B cell (primary cell): ENCODE data around the gene TIAM2. TPM values are rescaled to one million over a fixed set of nuclear protein-coding genes. Genes with fewer than 3 reads are reported as not detected.

Source experiments
- ATAC-seq: fragments of 200-7000 bp; cut with Tn5 transposase; one replicate; pipeline ENCODE4 v1.10.0; 2021; ENCODE audit warnings: low read depth, mild to moderate bottlenecking, moderate number of reproducible peaks, moderate library complexity
- CTCF ChIA-PET: fragments of 350-600 bp; sonication (Branson Sonifier 250); formaldehyde crosslinking; loops from one replicate; lab custom pipeline; 2021; ENCODE audit warnings: antibody characterized with exemption, inconsistent platforms; lab: Charles Lee
- POLR2A ChIA-PET: fragments of 350-600 bp; sonication (Branson Sonifier 250); formaldehyde crosslinking; loops from one replicate; lab custom pipeline; 2021; ENCODE audit warnings: antibody characterized with exemption; lab: Charles Lee
- DNase-seq: peaks from one replicate; pipeline ENCODE4 v3.0.0; 2013
- H2AFZ ChIP-seq: 2 replicates; pipeline ENCODE4 v1.6.1; 2012; ENCODE audit warnings: mild to moderate bottlenecking, low read depth, low read length; ENCODE audit not compliant: insufficient read depth, poor library complexity, severe bottlenecking
- H3K27ac ChIP-seq, 2 donors: 1 replicate in 1 of 2; 2 replicates in 1 of 2; pipeline ENCODE4 v1.5.1; 2012 to 2013; ENCODE audit warnings: low read length in 2 of 2, mild to moderate bottlenecking in 2 of 2, moderate library complexity in 1 of 2
- H3K27me3 ChIP-seq, 4 experiments: fragments of 200-600 bp in 1 of 4; sonication (generic) in 1 of 4; replicated peaks in 1 of 4; 1 replicate in 2 of 4; 2 replicates in 2 of 4; pipeline versions ENCODE4 v1.6.1 to v1.7.0; 2013 to 2016; ENCODE audit warnings: low read length in 3 of 4, mild to moderate bottlenecking in 2 of 4, mixed read lengths in 1 of 4, moderate library complexity in 1 of 4; ENCODE audit not compliant: insufficient read depth in 4 of 4, control insufficient read depth in 3 of 4; ENCODE audit errors: control extremely low read depth in 1 of 4
- H3K36me3 ChIP-seq, 2 experiments: replicated peaks in 1 of 2; 1 replicate in 1 of 2; 2 replicates in 1 of 2; pipeline versions ENCODE4 v1.6.1 to v1.7.1; 2013; ENCODE audit warnings: low read length in 1 of 2; ENCODE audit not compliant: insufficient read depth in 2 of 2, control insufficient read depth in 1 of 2; ENCODE audit errors: control extremely low read depth in 1 of 2, extremely low read depth in 1 of 2
- H3K4me1 ChIP-seq, 2 donors: fragments of 200-600 bp in 1 of 2; sonication (generic) in 1 of 2; 1 replicate in 1 of 2; 2 replicates in 1 of 2; pipeline versions ENCODE4 v1.5.1 to v1.6.1; 2013 to 2017; ENCODE audit warnings: low read length in 2 of 2; ENCODE audit not compliant: control insufficient read depth in 2 of 2, insufficient read depth in 2 of 2
- H3K4me2 ChIP-seq: replicated peaks from 2 replicates; pipeline ENCODE3; 2012; ENCODE audit warnings: mild to moderate bottlenecking, low read depth, low read length; ENCODE audit not compliant: poor library complexity, severe bottlenecking
- H3K4me3 ChIP-seq, 5 experiments: fragments of 200-600 bp in 1 of 5; sonication (generic) in 1 of 5; 1 replicate in 3 of 5; 2 replicates in 2 of 5; pipeline versions ENCODE4 v1.5.1 to v1.7.0; 2011 to 2016; ENCODE audit warnings: low read length in 4 of 5, mild to moderate bottlenecking in 4 of 5, low read depth in 2 of 5, control low read depth in 1 of 5, moderate library complexity in 1 of 5; ENCODE audit not compliant: insufficient read depth in 1 of 5; ENCODE audit errors: control extremely low read depth in 1 of 5, extremely low read depth in 1 of 5
- H3K79me2 ChIP-seq: fragments of 200-600 bp; sonication (generic); one replicate; pipeline ENCODE4 v1.6.0; 2016; ENCODE audit warnings: low read length; ENCODE audit not compliant: control insufficient read depth, insufficient read depth
- H3K9ac ChIP-seq: fragments of 200-600 bp; sonication (generic); 2 replicates; pipeline ENCODE4 v1.6.1; 2017; ENCODE audit warnings: mild to moderate bottlenecking, low read length, moderate library complexity
- H3K9me3 ChIP-seq, 3 donors: one replicate each; pipeline versions ENCODE4 v1.6.1 to v1.7.1; 2013; ENCODE audit warnings: low read length in 2 of 3; ENCODE audit not compliant: control insufficient read depth in 2 of 3, insufficient read depth in 1 of 3; ENCODE audit errors: control extremely low read depth in 1 of 3
- H4K20me1 ChIP-seq: 2 replicates; pipeline ENCODE4 v1.6.0; 2012; ENCODE audit warnings: mild to moderate bottlenecking, low read length; ENCODE audit not compliant: insufficient read depth, control insufficient read depth, poor library complexity, severe bottlenecking
- H3K27ac Mint-ChIP-seq: one replicate; pipeline ENCODE4 v1.8.0; 2021; ENCODE audit warnings: mixed read lengths
- H3K27me3 Mint-ChIP-seq: one replicate; pipeline ENCODE4 v1.8.0; 2021; ENCODE audit warnings: mixed read lengths
- H3K4me1 Mint-ChIP-seq: one replicate; pipeline ENCODE4 v1.8.0; 2021; ENCODE audit warnings: mixed read lengths
- H3K4me3 Mint-ChIP-seq: one replicate; pipeline ENCODE4 v1.8.0; 2021; ENCODE audit warnings: mixed read lengths
- H3K9me3 Mint-ChIP-seq: one replicate; pipeline ENCODE4 v1.8.0; 2022; ENCODE audit warnings: mixed read lengths; ENCODE audit not compliant: insufficient read depth
- EZH2 ChIP-seq: IDR thresholded peaks from 2 replicates; pipeline ENCODE4 v1.6.1; 2012; ENCODE audit warnings: borderline replicate concordance, low read depth, mild to moderate bottlenecking, moderate library complexity, low read length; ENCODE audit not compliant: insufficient read depth, poor library complexity, severe bottlenecking
- WGBS: methylation state at CpG from one replicate; pipeline ENCODE4 v1.1.5; 2013; ENCODE audit warnings: missing lambda C conversion rate; ENCODE audit not compliant: insufficient coverage; 5-methylcytosine and 5-hydroxymethylcytosine counted together
- intact Hi-C: fragments of 100-400 bp; cut with micrococcal nuclease; formaldehyde crosslinking; loops from one replicate; pipeline ENCODE4 v1.10.0; 2022
- polyA plus RNA-seq: library from polyadenylated mRNA; depleted of rRNA; stranded (reverse); fragments of >200 nt; gene quantifications from 2 replicates; pipeline ENCODE4 v1.2.3, GENCODE V29; 2012
- total RNA-seq, 2 donors: library from RNA; stranded (reverse); fragments of 120-200 nt in 1 of 2; gene quantifications; 1 replicate in 1 of 2; 2 replicates in 1 of 2; pipeline versions ENCODE4 v1.2.3 to v1.2.4, GENCODE V29; 2013 to 2022
- TF ChIP-seq, protein P1 (sequence below): fragments of 200-600 bp; IDR thresholded peaks from one replicate; pipeline ENCODE4 v1.8.0; 2022; ENCODE audit warnings: antibody characterized with exemption, mild to moderate bottlenecking

The TIAM2 gene
- total and polyA plus RNA-seq, 2 donors (not counting 1 experiment from before 2014, with no cell fraction given), result 13.1 to 18.8 TPM

DNA sequence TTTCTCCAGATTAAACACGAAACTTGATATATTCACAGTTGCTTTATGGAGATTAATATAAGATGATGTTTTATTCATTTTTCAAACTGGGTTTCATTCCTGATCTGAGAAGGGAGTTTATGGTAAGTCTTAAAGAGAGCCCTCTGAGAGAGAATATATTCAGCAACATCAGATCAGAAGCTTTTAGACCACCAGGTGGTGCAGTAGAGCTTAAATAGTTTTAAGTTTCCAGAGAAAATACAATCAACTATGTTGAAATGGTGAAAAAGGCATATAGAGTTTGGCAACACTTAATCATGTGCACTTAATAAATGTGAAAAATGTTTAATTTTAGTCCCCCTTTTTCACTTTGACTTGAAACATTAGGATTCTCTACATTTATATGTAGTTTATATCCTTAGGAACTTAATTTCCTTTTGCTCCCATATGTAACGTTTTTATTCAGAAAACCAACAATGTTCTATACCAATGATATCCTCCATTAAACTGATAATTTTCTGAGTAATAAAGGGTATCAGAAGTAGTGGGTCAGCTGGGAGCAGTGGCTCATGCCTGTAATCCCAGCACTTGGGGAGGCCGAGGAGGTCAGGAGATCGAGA, 182.3 kb downstream of the TIAM2 start:
- Mint-ChIP-seq H3K27me3 (no peaks in the 10 kb centered on the region), H3K9me3 (no peaks in the 10 kb centered on the region), H3K27ac (no peak overlapping the region), H3K4me3 (peak overlapping the region; percentile 29), H3K4me1 (peaks cover 41% of the 10 kb centered on the region)
- Histone ChIP-seq H3K4me3 (no peak overlapping the region), H2AFZ (no peak overlapping the region), H3K9me3 (no peaks in the 10 kb centered on the region), H3K4me1 (peaks cover 18 to 31% of the 10 kb centered on the region in 2 donors), H3K4me2 (peak overlapping the region; percentile 53), H4K20me1 (no peaks in the 10 kb centered on the region), H3K79me2 (no peaks in the 10 kb centered on the region), H3K9ac (no peak overlapping the region), H3K27ac (no peak overlapping the region), H3K27me3 (no peaks in the 10 kb centered on the region), H3K36me3 (no peaks in the 10 kb centered on the region)
- POLR2A ChIA-PET, result no interaction called here
- CTCF ChIA-PET, result interaction anchor here (0.6 to 4.8 kb wide), 22 partner anchors 8 to 502 kb away, joined by 3 to 92 read pairs (median 5); no protein-coding TSS in a partner anchor
- no CpG with 5 or more reads among the region's 4 CpGs for WGBS
- ATAC-seq, result no peak
- TF ChIP-seq, protein P1, sequence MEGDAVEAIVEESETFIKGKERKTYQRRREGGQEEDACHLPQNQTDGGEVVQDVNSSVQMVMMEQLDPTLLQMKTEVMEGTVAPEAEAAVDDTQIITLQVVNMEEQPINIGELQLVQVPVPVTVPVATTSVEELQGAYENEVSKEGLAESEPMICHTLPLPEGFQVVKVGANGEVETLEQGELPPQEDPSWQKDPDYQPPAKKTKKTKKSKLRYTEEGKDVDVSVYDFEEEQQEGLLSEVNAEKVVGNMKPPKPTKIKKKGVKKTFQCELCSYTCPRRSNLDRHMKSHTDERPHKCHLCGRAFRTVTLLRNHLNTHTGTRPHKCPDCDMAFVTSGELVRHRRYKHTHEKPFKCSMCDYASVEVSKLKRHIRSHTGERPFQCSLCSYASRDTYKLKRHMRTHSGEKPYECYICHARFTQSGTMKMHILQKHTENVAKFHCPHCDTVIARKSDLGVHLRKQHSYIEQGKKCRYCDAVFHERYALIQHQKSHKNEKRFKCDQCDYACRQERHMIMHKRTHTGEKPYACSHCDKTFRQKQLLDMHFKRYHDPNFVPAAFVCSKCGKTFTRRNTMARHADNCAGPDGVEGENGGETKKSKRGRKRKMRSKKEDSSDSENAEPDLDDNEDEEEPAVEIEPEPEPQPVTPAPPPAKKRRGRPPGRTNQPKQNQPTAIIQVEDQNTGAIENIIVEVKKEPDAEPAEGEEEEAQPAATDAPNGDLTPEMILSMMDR, result peak; percentile 78
- no peak for TF ChIP-seq EZH2
- peak; percentile 69 for DNase-seq
- intact Hi-C loops, result loop anchor here (1.0 to 2.0 kb wide), 2 partner anchors 71 to 353 kb away; no protein-coding TSS in a partner anchor

DNA sequence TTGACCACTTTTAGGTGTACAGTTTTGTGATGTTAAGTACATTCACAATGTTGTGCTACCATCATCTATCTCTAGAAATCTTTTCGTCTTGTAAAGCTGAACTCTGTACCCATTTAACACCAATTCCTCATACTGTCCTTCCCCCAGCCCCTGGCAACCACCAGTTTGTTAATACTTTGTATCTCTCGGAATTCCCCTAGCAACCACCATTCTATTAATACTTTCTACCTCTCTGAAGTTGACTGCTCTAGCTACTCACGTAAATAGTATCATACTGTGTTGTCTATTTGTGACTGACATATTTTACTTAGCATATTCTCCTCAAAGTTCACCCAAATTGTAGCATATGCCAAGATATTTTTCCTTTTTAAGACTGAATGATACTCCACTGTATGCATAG, 186.4 kb downstream of the TIAM2 start:
- no peaks in the 10 kb centered on the region for H4K20me1 ChIP-seq
- ChIA-PET POLR2A (interaction anchor here (0.8 kb wide), 1 partner anchor 67 kb away, joined by 4 read pairs; no protein-coding TSS in a partner anchor), CTCF (no interaction called here)
- H3K27ac ChIP-seq, result peak overlapping the region; percentile 77 to 80
- H3K27me3 ChIP-seq, result no peaks in the 10 kb centered on the region
- peaks cover 41% of the 10 kb centered on the region for H3K4me1 Mint-ChIP-seq
- ATAC-seq (peak; percentile 61), DNase-seq (peak; percentile 72)
- 67% methylated on average over 1 of the region's 3 CpGs for WGBS
- peak overlapping the region; percentile 37 for H3K9ac ChIP-seq
- no peaks in the 10 kb centered on the region for H3K27me3 Mint-ChIP-seq
- no peaks in the 10 kb centered on the region for H3K9me3 Mint-ChIP-seq
- H2AFZ ChIP-seq, result no peak overlapping the region
- H3K4me3 ChIP-seq, result peak overlapping the region in 1 of 5 experiments; percentile 4
- peaks cover 26 to 36% of the 10 kb centered on the region in 2 donors for H3K4me1 ChIP-seq
- peak overlapping the region; percentile 76 for H3K27ac Mint-ChIP-seq
- no peaks in the 10 kb centered on the region for H3K36me3 ChIP-seq
- no peaks in the 10 kb centered on the region for H3K79me2 ChIP-seq
- peak overlapping the region; percentile 53 for H3K4me3 Mint-ChIP-seq
- intact Hi-C loops, result loop anchor here (1.0 to 5.0 kb wide), 3 partner anchors 67 to 449 kb away; partner anchors contain the start of genes SCAF8 and TFB1M
- no peaks in the 10 kb centered on the region for H3K9me3 ChIP-seq
- peak overlapping the region; percentile 48 for H3K4me2 ChIP-seq
- TF ChIP-seq, protein P1, result no peak
- no peak for TF ChIP-seq EZH2
